Amniotic stem cell (primary cell): ENCODE data around the gene CDH16.

Experiments
- DNase-seq: peaks from one replicate; lab custom pipeline; 2025; lab: John Stamatoyannopoulos, UW

The CDH16 gene

DNA sequence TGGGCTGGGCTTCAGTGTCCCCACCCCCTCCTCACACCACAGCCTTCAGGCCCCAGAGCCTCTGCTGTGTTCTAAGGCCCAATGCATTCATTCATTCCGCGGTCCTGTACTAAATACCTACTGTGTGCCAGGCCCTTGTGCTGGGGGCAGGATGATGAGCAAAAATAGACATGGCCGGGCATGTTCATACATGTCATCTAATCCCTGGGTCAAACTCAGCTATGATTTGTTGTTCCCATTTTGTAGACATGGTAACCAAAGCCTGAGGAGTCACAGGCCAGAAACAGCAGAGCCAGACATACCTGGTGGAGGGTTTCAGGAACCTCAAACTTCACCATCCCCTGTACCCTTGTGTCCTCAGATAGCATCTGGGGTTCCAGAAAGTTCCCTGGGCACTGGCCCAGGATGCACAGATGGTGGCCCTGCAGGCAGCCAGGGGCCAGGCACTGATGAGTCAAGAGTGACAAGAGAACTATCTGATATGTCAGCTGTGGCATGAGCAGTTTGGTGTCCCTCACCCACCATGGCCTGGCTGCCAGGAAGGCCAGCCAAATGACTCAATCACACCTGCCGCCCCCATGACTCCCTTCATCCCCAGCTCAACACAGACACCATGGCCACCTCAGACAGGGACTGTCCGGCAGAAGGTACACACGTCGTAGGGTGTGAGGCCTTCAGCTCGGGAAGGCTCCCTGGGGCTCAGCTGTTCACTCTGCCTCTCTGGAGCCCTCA, 9.4 kb upstream of the CDH16 start:
- no peak for DNase-seq

DNA sequence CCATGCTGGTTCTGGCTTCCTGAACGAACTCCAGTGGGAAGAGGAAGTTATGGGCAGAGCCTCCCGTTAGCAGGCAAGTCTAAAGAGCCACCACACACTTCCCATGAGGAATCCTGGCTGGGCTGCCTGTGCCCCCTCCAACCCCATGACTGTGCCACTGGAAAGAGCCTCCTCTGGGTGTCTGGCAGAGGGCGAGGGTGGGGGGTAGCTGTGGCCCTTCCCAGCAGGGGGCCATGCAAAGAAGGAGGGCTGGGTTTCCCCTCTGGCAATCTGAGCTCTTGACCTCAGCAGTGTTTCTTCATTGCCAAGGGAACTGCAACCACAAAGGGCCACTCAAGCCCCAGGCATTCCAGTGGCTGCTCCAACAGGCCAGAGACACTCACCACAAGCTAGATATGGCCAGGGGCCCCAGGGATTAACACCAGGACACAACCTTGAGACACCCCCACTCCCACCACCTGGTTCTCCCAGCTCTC, 8.3 kb upstream of the CDH16 start:
- no peak for DNase-seq

DNA sequence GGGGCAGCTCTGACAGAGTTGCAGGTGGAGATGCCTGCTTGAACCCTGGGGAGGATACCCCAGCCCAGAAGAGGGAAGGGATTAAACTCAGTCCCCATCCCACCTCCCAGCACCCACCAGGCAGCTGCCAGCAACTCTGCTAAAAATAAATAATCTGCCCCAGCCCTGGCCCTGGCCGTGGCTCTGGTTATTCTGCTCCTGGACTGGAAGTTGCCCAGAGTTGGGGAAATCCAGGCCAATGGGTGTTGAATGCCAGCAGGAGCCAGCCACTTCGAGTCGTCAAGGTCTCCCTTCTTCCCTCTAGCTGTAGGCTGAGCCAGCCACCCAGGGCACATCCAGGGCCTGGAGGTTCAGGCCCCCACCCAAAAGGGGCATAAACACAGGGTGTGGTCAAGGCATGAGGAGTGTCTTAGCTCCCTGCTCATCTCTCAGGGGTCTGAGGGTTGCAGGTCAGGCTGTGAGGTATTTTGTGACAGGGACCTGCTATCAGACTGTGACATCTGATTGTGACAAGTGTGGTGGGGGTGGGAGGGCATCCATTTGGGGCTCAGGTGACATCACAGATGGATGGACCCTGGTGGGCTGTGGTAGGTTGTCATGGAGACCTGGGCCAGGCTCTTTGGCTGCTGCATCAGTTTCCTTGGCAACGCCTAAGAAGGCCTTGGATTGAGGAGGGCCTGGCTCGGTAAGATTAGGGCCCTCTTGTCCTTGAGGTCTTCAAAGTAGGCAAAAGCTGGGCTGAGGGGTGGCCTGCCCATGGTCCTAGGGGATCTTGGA, 7.7 kb upstream of the CDH16 start:
- DNase-seq: no peak

DNA sequence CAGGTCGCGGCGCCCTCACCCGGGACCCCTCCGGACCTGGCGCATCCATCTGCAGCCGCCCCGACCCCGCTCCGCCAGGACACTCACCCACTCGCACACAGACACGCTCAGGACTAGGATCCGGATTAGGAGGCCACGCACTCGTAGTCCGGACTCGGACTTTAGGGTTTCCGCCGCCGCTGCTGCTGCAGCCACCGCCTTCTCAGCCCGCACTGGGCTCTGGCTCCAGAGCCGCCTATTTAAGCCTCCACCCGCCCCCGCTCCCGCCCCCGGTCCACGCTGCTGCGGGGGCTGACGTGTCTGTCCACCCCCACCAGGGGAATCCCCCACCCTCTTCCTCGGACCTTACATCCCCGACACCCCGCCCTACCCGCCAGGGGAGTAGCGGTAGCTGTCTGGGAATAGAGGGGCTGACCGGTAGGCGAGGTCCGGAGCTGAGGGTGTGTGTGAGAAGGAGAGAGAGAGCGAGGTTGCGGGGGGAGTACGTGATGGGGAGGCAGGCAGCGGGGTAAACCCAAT, 6.7 kb upstream of the CDH16 start, which contains the start of gene RRAD:
Gene RRAD, minus strand, starts transcription at position 214 of the 519 bp plus-strand sequence. CDS start 356 bp downstream, outside the sequence.
- no peak for DNase-seq

DNA sequence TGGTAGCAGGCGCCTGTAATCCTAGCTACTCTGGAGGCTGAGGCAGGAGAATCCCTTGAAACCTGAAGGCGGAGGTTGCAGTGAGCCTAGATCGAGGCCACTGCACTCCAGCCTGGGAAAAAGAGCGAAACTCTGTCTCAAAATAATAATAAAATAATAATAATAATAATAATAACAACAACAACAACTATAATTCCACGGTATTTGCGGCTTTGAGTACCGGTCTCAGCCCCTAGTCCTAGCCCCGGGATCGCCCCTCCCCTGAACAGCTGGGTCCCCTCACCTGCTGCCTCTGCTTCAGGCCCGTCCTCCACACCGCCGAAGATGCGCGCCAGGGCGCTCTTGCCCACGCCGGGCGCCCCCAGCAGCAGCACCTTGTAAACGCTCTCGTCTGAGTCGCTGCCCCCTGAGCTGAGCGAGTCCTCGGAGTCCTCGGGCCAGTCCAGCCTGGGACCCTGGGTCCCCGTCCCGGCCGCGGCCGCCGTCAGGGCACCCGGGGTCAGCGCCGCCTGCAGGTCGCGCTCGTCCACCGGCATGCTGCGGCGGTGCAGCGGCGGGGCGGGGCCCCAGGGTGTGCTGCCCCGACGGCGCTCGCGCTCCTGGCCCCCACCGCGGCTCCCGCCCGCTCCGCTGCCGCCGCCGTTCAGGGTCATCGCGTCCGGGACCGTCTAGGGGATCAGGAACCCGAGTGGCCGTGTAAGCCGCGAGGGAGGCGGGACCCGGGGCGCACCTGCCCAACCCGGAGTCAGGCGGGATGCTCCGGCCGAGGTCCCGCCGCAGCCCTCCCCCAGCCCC, 6.0 kb upstream of the CDH16 start:
- DNase-seq: no peak

DNA sequence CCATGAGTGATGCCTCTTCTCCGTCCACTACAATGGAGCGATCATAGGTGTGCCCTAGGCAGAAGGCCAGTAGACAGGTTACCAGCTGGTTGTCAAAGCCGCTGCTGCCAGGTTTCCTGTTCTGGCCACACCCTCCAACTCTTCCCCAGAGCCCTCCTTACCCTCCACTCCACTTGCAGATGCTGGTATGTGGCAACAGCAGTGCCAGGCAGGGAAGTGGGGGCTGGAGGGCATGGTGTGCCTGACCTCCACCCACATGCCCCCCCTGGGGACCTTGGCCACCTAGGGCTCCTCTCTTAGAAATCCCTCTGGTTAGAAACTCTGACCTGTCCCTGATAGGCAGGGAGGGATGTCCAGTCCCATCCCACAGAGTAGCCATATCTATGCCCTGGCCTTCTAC, 5.2 kb upstream of the CDH16 start:
- DNase-seq: no peak

DNA sequence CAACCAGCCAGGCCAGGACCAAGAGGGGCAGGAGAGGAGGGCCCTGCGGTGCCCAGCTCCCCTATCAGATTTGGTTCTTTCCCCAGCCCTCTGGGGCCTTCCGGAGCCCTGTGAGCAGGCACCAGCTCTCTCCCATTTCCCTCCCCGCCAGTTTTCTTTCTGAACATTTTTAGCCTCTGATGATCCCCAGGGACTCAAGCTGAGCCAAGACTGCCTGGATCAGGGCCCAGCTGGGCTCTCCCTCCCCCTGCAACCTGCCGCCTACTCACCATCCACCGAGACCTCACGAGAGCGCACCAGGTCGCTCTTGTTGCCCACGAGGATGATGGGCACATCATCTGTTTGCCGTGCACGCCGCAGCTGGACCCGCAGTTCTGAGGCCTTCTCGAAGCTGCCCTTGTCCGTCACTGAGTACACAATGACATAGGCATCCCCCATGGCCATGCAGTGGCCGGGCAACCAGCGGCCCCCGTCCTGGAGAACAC, 4.6 kb upstream of the CDH16 start:
- no peak for DNase-seq

DNA sequence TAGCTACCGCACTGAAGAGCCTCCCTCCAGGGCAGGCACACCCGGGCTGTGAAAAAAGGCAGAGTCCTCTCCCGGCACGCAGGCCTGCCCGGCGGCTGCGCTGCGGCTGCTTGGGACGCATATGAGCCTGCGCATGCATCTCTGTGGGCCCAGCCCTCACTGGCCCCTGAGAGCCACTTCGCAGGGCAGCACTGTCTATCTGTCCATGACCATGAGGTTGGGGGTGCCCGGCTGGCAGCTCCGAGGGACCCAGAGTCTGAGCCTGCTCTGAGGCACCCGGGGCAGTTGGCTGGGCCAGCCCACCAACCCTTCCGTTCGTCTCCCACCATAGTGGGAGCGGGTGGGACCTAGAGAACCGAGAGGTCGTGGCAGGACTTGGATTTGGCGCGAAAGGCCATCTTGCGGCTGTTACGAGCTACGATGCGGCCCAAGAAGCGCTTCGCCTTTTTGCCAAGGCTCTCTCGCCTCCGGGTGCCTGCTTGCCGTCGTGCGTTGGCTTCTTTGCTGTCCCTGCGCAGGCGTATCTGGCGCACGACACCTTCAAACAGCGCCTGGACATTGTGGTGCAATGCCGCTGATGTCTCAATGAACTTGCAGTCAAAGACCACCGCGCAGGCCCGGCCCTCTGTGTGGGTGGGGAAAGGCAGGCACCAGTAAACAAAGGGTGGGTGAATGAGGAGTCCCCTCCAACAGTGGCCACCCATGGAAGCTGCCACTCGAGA, 3.2 kb upstream of the CDH16 start:
- DNase-seq: no peak

DNA sequence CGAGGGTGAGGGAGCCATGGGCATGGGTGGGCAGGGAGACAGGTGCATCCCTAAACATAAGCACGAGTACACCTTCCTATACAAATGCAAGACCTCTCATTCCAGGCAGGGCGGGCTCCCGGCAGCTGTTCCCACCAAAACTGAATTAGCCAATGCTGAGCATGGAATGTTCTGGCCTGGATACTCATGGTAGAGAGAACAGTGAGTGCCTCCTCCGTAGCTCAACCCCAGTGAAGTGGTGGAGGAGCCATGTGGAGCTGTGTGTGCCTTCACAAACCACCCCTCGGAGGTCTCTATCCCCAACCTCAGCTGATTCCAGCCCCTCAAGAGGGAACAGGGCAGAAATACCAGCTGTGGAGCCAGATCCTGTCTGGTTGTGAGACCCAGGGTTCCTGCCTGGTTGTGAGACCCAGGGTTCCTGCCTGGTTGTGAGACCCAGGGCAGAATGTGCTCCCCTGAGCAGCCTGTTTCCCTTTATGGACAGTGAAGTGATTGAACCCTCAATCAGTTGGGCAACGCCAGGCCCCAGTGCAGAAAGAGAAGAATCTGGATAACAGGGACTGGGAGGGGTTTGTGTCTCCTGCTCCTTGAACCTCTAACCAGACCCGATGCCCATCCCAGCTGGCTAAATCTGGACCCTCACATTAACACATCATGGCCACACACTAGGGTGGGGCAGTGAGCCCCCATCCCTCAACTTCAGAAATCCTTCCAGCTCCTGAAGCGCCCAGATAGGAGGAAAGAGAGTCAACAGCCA, 2.4 kb upstream of the CDH16 start:
- DNase-seq: no peak

DNA sequence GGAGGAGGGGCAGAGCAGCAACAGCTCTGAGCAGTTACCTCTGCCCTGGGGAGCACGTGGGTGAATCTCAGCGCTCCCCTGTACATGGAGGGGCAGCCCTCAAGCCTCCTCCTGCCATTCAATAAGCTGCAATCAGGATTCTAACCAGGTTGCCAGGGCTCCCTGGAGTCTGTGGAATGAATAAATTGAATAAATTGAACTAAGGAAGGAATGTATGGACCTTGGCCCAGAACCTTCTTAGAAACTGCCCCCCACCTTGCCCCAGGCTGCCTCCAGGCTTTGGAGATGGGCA, 1.6 kb upstream of the CDH16 start:
- DNase-seq: no peak

DNA sequence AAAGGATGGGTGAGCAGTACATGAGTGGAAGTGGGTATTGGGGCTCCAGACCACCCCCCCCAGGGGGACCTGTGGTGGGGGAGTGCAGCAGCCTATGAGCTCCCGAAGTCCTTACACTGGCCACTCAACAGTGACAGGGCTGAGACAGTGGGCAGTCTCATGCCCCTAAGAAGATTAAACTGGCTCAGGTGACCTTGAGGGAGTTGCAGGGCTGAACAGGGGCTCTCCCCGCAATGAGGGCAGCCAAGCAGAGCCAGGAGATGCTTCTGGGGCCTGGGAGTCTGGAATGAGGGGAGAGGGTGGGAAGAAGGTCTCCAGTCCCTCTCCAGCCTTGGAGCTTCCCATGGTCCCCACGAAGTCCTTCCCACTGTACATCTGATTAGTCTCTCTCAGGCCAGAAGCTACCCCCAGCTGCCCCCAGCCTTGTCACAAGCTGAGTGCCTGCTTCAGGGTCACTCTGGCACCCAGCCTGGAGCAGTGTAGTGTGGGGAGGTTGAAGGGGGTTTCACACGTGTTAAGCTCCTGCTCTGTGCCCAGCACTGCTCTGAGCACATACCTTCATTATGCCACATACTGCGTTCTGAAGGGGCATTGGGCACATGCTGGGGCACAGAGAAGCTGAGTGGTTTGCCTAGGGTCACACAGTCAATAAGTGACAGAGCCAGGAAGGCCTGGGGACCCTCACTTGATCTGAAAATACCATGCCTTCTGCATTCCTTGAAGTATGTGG, 1.0 kb upstream of the CDH16 start:
- DNase-seq: no peak

DNA sequence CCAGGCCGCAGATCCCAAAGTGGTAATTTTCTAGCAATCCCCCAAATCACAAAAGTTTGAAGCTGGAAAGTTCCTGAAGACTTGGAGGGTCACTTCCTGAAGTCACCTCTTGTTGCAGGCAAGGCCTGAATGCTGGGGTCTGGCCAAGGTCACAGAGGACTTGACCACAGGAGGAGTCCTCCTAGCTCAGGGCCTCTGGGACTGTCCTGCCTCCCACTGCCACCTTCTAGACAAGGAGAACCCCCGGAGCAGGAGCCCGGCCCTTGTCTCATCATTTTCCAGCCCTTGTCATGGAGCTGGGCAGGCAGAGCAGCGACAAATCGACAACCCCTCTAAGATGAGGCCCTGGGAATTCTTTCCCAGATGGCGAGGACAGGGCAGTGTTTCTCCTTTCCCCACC, 330 bp downstream of the CDH16 start:
- DNase-seq: no peak

DNA sequence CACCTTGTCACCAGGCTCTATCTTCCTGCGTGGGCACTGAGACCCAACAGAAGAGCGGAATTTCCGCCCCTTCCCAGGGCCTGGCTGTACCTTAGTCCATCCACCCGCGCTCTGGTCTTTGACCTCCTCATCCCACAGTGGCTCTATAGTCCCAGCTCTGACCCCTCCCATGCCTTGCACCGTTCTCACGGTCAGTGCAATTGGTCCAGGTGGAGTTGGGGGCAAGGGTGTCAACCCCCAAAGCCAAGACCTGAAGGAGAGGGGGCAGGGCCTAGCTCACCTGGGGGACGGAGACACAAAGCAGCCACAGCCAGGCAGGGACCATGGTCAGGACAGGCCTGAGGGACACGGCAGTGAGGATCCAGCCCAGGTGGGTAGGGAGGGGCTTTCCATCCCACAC, 944 bp downstream of the CDH16 start:
- no peak for DNase-seq

DNA sequence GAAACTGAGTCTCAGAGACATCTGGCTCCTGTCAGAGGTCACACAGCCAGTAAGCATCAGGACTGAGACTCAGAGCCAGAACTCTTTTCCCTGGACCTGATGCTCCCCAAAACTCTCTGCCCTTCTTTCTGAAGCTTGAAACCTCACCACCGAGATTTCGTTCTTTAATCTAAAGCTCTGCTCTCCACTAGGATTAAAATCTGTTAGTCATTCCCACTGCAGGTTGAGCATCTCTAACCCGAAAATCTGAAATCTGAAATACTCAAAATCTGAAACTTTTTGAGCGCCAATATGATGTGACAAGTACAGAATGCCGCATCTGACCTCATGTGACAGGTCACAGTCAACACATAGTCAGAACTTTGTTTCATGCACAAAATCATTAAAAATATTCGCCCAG, 2.2 kb downstream of the CDH16 start:
- no peak for DNase-seq

DNA sequence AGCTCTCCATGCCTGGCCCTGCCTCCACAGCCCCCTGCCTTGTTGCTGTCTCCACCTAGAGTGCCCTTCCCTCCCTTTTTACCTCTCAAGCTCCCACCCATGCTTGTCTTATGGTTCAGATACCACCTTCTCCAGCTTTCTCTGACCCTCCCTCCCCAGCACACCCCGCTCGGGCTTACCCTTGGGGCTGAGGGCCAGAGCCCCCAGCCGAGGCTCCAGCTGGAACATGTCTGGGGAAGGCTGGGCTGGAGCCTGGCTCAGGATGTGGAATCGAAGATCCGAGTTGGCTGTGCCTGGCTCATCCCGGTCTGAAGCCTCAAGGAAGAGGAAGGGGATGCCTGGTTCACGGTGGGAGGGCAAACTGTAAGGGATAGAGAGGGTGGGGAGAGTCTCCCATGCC, 3.6 kb downstream of the CDH16 start:
- DNase-seq: no peak

DNA sequence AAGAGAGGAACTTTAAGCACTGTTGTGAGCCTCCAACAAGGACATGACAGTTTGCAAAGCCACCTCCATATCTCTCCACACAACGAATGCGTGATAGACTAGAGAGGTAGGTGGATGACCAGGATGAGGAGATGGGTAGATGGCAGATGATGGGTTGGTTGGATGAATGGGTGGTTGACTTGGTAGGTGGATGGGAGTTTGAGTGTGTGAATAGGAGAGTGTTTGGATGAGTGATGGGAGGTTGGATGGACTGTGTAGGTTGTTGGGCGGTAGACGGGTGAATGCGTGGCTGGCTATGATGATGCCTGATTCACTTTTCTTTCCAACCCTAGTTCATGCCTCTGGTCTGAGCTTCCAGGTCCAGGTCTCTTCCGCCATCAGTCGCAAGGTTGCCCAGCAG, 4.1 kb downstream of the CDH16 start:
- DNase-seq: no peak

DNA sequence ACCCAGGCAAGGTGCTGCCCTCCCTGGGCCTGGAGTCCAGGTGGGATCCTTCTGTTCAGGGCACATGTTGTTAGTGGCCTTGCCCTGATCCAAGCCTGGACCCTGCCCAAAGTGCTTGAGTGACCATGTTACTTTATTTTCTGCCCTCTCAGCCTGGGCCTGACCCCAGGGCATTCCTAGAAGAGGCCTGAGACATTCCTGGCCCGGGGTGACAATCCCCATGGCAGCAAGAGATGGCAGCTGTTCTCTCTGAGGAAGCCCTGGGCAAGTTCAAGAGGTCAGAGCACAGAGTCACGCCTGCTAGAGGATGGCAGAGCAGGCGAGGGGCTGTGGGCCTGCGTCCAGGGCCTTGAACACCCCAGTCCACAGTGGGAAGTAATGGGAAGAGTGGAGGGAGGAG, 5.0 kb downstream of the CDH16 start:
- DNase-seq: no peak

DNA sequence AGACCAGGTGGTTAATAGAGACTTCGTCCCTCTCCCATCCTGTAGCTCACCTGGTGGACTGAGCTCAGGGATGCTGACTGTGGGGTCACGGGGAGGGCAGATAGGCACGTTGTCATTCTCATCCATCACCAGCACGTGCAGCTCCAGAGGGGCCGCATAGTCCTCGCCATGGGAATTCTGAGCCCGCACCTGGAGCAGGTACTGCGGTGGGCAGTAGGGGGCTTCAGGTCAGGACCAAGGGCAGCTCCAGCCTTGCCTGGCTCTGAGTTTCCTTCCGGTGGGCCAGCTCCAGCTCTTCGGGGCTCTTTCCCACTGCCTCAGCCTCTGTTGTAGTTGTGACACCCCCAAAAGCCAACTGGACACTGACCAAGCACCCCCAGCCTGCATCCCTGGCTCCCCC, 5.6 kb downstream of the CDH16 start:
- no peak for DNase-seq

DNA sequence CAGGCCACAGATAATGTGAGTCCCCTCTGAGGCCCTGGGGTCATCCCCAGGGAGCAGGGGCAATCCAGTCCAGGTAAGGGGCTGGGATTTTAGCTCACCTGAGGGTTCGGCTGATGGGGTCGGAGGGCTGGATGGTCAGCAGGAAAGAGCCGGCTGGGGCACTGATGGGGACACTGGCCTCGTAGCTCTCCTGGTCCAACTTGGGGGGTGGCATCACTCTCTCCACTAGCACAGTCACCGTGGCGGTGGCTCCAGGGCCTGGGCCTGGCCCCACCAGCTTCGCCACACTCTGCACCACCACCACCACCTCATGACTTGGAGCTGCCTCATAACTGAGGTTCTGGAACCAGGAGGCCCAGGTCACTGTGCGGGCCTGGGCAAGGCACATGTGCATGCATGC, 6.9 kb downstream of the CDH16 start:
- no peak for DNase-seq

DNA sequence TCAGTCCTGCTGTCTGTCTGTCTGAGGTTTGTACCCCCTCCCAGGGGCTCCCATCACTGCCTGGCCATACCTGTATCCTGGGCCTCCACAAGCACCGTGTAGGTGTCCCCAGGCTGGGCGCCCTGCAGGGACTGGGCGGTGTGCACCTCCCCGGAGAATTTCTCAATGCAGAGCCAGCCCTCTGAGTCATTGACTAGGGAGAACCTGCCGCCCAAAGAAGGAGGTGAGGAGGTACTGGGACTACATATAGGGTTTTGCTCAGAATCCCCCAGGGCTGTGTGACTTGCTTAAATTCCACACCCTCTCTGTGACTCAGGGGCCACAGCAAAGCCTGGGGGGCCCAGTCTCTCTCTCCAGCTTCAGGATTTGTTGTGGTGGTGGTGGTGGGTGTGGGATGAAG, 7.6 kb downstream of the CDH16 start:
- DNase-seq: no peak
